Measurements from ENCODE around the gene AP2A2. TPM values are rescaled to one million over a fixed set of nuclear protein-coding genes. Genes with fewer than 3 reads are reported as not detected.

Gene AP2A2
- total RNA-seq, 4 donors from 2014 or later: 79.2 to 115 (median 110) TPM

DNA sequence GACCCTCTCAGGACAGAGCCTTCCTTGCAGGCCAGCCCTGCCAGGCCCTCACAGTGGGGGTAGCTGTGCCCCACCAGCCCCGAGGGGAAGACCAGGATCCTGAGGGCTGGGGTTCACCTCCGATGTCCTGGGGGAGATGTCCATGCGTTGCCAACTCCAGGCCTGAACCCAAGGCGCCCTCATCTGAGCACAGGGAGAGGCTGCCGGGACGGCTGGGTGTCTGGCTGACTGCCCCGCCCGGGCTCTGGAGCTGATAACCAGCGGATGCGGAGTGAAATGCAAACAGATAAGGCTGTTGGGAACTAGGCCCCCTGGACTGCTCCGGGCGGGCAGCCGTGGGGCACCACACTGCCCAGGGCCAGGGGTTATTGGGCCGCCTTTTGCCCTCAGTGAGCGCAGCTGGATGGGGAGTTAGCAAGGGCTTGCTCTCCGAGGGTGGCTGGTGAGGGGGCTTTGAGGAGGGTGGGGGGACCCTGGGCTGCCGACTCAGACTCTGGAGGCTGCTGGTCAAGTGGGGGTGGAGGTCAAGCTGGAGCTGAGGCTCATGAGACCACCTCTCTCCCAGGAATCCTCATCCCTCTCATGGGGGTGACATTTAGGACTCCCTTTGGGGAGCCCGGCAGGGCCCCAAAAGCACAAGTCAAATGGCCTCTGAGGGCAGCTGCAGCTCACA is 116.4 kb downstream of the AP2A2 start:
- TF ChIP-seq, protein P1, sequence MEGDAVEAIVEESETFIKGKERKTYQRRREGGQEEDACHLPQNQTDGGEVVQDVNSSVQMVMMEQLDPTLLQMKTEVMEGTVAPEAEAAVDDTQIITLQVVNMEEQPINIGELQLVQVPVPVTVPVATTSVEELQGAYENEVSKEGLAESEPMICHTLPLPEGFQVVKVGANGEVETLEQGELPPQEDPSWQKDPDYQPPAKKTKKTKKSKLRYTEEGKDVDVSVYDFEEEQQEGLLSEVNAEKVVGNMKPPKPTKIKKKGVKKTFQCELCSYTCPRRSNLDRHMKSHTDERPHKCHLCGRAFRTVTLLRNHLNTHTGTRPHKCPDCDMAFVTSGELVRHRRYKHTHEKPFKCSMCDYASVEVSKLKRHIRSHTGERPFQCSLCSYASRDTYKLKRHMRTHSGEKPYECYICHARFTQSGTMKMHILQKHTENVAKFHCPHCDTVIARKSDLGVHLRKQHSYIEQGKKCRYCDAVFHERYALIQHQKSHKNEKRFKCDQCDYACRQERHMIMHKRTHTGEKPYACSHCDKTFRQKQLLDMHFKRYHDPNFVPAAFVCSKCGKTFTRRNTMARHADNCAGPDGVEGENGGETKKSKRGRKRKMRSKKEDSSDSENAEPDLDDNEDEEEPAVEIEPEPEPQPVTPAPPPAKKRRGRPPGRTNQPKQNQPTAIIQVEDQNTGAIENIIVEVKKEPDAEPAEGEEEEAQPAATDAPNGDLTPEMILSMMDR (IDR thresholded peaks at IDR 0.05; ENCODE audit: low read depth): no peak

DNA sequence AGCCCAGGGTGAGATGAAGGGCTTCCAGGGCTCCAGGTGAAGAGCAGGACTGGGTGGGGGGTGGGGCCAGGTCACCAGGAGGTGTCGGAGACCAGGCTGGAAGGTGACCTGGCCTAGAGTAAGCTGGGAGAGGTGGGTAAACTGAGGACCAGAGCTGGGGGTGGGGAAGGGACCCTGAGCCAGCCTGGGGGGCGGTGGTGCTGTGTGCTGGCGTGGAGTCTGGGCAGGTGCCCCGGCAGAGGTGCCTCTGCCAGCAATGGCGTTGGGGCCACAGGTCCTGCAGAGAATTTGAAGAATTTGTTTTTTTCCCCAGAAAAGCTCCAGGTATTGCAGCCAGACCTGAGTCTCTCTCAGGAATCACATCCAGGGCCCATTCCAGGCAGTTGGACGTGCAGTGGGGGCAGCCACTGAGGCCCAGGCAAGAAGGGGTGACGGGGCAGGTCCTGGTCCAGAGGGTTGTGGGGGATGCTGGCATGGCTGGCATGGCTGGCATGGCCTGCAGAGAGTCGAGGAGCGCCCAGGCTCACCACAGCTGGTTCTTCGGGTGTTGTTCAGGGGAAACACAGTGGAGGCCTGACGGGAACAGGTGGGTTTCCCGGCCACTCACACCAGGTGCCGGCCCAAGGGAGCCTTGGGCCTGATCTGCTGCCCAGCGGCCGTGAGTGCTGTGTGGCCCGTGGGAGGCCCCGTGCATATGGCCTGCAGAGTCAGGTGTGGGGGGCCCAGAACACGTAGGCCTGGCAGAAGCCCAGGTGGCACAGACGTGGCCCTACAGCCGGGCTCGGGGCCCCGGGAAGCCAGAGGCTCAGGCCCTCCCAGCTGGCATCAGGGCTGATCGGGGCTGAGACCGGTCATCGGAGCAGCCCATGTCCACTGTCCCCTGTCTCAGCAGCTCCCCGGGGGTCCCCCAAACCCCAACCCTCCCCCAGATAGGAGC is 117.2 kb downstream of the AP2A2 start:
- TF ChIP-seq, protein P1 (IDR thresholded peaks at IDR 0.05; ENCODE audit: low read depth): no peak

DNA sequence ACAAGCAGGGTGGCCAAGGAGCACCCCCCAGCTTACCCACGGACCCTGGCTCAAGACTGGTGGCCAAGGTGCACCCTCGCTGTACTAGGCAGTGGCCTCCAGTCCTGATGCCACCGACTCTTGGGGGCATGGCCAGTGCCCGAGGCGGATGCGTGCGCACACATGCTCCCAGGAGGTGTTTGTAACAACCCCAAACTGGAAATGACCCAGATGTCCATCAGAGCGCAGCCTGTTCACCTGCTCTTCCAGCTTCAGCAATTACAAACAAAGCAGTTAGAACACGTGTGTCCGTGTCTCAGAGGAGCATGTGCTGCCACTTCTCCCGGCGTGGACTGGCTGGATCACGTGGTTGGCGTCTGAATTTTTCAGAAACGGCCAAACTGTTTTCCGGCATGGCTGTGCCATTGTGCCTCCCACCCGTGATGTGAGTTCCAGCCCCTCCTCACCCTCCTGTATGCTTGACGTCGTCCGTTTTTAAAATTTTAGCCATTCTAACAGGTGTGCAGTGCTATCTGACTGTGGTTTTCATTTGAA is 118.0 kb downstream of the AP2A2 start:
- TF ChIP-seq, protein P1 (IDR thresholded peaks at IDR 0.05; ENCODE audit: low read depth): no peak

DNA sequence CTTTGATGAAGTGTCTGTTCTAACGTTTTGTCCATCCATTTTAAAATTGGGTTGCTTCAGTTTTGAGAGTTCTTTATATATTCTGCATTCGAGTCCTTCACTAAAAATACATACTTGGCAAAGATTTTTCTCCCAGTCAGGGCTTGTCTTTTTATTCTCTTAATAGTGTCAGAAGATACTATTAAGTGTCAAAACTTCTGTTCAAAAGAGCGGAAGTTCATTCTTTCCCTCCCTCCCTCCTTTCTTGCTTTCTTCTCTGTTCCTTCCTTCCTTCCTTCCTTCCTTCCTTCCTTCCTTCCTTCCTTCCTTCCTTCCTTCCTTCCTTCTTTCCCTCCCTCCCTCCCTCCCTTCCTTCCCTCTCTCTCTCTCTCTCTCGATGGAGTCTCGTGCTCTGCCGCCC is 118.5 kb downstream of the AP2A2 start:
- TF ChIP-seq, protein P1 (IDR thresholded peaks at IDR 0.05; ENCODE audit: low read depth): no peak

DNA sequence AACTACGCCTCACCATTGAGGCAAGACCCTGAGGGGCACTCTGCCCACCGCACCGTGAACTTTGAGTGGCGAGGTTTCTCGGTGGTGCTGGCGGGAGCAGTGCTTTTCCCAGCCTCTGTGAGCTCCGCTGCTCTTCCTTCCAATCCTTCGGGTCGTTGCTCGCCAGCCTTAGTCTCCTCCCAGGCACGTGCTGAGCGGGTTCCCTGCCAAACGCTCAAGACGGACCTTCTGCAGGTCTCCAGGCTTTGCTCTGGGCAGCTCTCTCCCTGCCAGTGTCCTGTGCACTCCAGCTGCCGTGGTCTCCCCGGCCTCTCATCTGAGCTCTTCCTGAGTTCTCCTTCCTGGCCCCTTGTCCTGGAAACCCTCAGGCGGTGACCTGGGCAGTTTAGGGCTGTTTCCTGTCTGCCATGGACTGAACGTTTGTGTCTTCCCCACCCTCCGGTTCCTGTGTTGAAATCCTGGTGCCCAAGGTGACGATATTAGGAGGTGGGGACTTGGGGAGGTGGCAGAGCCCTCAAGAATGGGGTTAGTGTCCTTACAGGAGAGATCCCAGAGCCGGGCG is 122.0 kb downstream of the AP2A2 start:
- TF ChIP-seq, protein P1 (IDR thresholded peaks at IDR 0.05; ENCODE audit: low read depth): no peak

DNA sequence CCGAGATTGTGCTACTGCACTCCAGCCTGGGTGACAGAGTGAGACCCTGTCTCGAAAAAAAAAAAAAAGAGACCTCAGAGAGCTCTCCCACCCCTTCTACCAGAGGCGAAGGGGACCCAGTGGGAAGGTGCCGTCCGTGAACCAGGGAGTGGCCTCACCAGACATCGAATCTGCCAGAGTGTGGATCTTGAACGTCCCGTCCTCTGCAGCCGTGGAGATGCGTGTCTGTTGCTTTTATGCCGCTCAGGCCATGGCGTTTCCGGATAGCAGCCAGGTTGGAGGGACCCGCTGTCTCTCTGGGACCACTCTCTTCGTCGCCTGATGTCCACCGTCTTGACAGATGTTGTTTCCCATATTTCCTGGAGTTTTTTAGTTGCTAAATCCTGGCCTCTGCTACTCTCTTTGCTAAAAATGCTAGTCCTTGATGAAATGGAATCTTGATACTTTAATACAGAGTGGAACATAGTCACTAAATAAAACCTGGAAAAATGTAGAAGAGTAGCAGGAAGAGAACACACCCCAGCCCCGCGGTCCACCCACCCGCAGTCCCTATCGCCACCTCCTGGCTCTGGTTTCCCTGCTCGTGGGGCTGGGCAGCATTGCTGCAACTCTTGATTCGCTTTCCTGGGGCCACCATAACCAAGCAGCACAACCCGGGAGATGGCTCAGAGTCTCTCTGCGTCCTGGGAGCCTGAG is 122.9 kb downstream of the AP2A2 start:
- TF ChIP-seq, protein P1 (IDR thresholded peaks at IDR 0.05; ENCODE audit: low read depth): no peak
